Keratinocyte (primary cell): ENCODE results near the gene MCUB. TPM values are rescaled to one million over a fixed set of nuclear protein-coding genes. Genes with fewer than 3 reads are reported as not detected.
A peak's percentile ranks its signal among the peaks of the same experiment; 100 is the strongest.

ENCODE experiments used
- DNase-seq: peaks from one replicate; pipeline ENCODE4 v3.0.0-alpha.2; 2011; ENCODE audit warnings: low read depth, missing footprints, low spot score
- FAIRE-seq: peaks from 2 replicates; lab custom pipeline; 2011; peaks lifted over from hg19 to GRCh38; lab: Jason Lieb, UNC
- H2AFZ ChIP-seq: 2 replicates; pipeline ENCODE4 v1.6.0; 2012; ENCODE audit warnings: low read length, control low read depth, inconsistent platforms; ENCODE audit not compliant: control insufficient read depth
- H3K27ac ChIP-seq: 2 replicates; pipeline ENCODE4 v1.5.1; 2011; ENCODE audit warnings: low read length; ENCODE audit not compliant: control insufficient read depth, insufficient read depth
- H3K27me3 ChIP-seq: 3 replicates; pipeline ENCODE4 v1.6.0; 2011; ENCODE audit warnings: low read length; ENCODE audit not compliant: control insufficient read depth, insufficient read depth; ENCODE audit errors: extremely low read depth
- H3K36me3 ChIP-seq, 2 experiments: 2 replicates in 1 of 2; 3 replicates in 1 of 2; pipeline ENCODE4 v1.5.1; 2011; ENCODE audit warnings: low read length in 2 of 2, mild to moderate bottlenecking in 1 of 2; ENCODE audit not compliant: control insufficient read depth in 2 of 2, insufficient read depth in 2 of 2; ENCODE audit errors: extremely low read depth in 1 of 2
- H3K4me1 ChIP-seq: 3 replicates; pipeline ENCODE4 v1.5.1; 2011; ENCODE audit warnings: low read length; ENCODE audit not compliant: control insufficient read depth, insufficient read depth; ENCODE audit errors: extremely low read depth
- H3K4me2 ChIP-seq: 3 replicates; pipeline ENCODE4 v1.6.0; 2011; ENCODE audit warnings: low read depth, low read length; ENCODE audit not compliant: control insufficient read depth, insufficient read depth; ENCODE audit errors: extremely low read depth
- H3K4me3 ChIP-seq, 3 experiments: fragments of 200-600 bp in 1 of 3; sonication (generic) in 1 of 3; 2 replicates in 2 of 3; 3 replicates in 1 of 3; pipeline ENCODE4 v1.5.1; 2011 to 2016; ENCODE audit warnings: low read length in 3 of 3, mild to moderate bottlenecking in 3 of 3, control low read depth in 2 of 3, inconsistent platforms in 1 of 3, low read depth in 1 of 3, mixed read lengths in 1 of 3, mixed run types in 1 of 3, moderate library complexity in 1 of 3; ENCODE audit not compliant: control insufficient read depth in 2 of 3, insufficient read depth in 2 of 3; ENCODE audit errors: extremely low read depth in 1 of 3
- H3K79me2 ChIP-seq: 2 replicates; pipeline ENCODE4 v1.6.0; 2012; ENCODE audit warnings: low read length; ENCODE audit not compliant: control insufficient read depth, insufficient read depth
- H3K9ac ChIP-seq: 3 replicates; pipeline ENCODE4 v1.6.0; 2011; ENCODE audit warnings: low read length; ENCODE audit not compliant: control insufficient read depth, insufficient read depth; ENCODE audit errors: extremely low read depth
- H3K9me1 ChIP-seq: 3 replicates; pipeline ENCODE4 v1.6.0; 2011; ENCODE audit warnings: low read length; ENCODE audit not compliant: control insufficient read depth, insufficient read depth; ENCODE audit errors: extremely low read depth
- H3K9me3 ChIP-seq: 2 replicates; pipeline ENCODE4 v1.5.1; 2012; ENCODE audit warnings: low read depth, low read length; ENCODE audit not compliant: control insufficient read depth
- H4K20me1 ChIP-seq: 3 replicates; pipeline ENCODE4 v1.6.0; 2011; ENCODE audit warnings: low read length; ENCODE audit not compliant: control insufficient read depth, insufficient read depth; ENCODE audit errors: extremely low read depth
- EZH2 ChIP-seq: IDR thresholded peaks from one replicate; pipeline ENCODE4 v1.6.1; 2012; ENCODE audit warnings: inconsistent platforms, mild to moderate bottlenecking, low read length, moderate library complexity
- dilution Hi-C: fragments of 300-500 bp; cut with MboI; formaldehyde crosslinking; loops from one replicate; pipeline ENCODE4 v1.7.0; 2020; ENCODE audit warnings: low sequenced_read_pairs; ENCODE audit not compliant: extremely low pct_ligation_motif_present
- polyA plus RNA-seq, 5 experiments: library from polyadenylated mRNA; depleted of rRNA in 3 of 5; stranded (reverse) in 3 of 5; stranded (forward) in 1 of 5; unstranded in 1 of 5; fragments of >200 nt; gene quantifications; 1 replicate in 1 of 5; 2 replicates in 3 of 5; 3 replicates in 1 of 5; pipeline versions ENCODE4 v1.2.1 to v1.2.3, GENCODE V29; 2011 to 2012; ENCODE audit warnings: missing spikeins in 2 of 5, low read depth in 1 of 5, low replicate concordance in 1 of 5
- small RNA-seq, 3 experiments: library from RNA; depleted of rRNA; stranded (forward); fragments of <200 nt; gene quantifications; one replicate each; pipeline ENCODE3, GENCODE V24; 2012; ENCODE audit warnings: low read depth in 3 of 3, low replicate concordance in 1 of 3; ENCODE audit not compliant: insufficient read length in 3 of 3
- TF ChIP-seq, protein P1 (sequence below), 3 experiments: IDR thresholded peaks in 1 of 3; conservative IDR thresholded peaks in 1 of 3; optimal IDR thresholded peaks in 1 of 3; 2 replicates in 2 of 3; 3 replicates in 1 of 3; pipeline versions ENCODE3 to v1.5.1; 2011; ENCODE audit warnings: low read length in 3 of 3, mild to moderate bottlenecking in 3 of 3, moderate library complexity in 2 of 3, control low read depth in 1 of 3, inconsistent platforms in 1 of 3; ENCODE audit not compliant: insufficient read depth in 2 of 3; ENCODE audit errors: extremely low read depth in 1 of 3

The MCUB gene
- polyA plus RNA-seq, 1 donor (not counting 4 experiments of a cell fraction or from before 2014, with no cell fraction given): 20.3 TPM

GRCh38 chr4:109733728-109734127 lies 173.7 kb downstream of the MCUB start:
- no peaks in the 10 kb centered on the region for H4K20me1 ChIP-seq
- FAIRE-seq (no peak), DNase-seq (no peak)
- dilution Hi-C loops: no loop called here
- H3K9ac ChIP-seq: no peak overlapping the region
- H3K27ac ChIP-seq: no peak overlapping the region
- H3K27me3 ChIP-seq: no peaks in the 10 kb centered on the region
- H3K4me2 ChIP-seq: no peak overlapping the region
- no peaks in the 10 kb centered on the region for H3K9me3 ChIP-seq
- H3K4me3 ChIP-seq: no peak overlapping the region
- peaks cover 8% of the 10 kb centered on the region for H3K79me2 ChIP-seq
- no peaks in the 10 kb centered on the region for H3K9me1 ChIP-seq
- H3K36me3 ChIP-seq: no peaks in the 10 kb centered on the region
- no peak overlapping the region for H2AFZ ChIP-seq
- peaks cover 4% of the 10 kb centered on the region for H3K4me1 ChIP-seq
- TF ChIP-seq, protein P1, sequence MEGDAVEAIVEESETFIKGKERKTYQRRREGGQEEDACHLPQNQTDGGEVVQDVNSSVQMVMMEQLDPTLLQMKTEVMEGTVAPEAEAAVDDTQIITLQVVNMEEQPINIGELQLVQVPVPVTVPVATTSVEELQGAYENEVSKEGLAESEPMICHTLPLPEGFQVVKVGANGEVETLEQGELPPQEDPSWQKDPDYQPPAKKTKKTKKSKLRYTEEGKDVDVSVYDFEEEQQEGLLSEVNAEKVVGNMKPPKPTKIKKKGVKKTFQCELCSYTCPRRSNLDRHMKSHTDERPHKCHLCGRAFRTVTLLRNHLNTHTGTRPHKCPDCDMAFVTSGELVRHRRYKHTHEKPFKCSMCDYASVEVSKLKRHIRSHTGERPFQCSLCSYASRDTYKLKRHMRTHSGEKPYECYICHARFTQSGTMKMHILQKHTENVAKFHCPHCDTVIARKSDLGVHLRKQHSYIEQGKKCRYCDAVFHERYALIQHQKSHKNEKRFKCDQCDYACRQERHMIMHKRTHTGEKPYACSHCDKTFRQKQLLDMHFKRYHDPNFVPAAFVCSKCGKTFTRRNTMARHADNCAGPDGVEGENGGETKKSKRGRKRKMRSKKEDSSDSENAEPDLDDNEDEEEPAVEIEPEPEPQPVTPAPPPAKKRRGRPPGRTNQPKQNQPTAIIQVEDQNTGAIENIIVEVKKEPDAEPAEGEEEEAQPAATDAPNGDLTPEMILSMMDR (optimal IDR thresholded peaks at IDR 0.05 in 1 of 3, IDR thresholded peaks at IDR 0.05 in 1 of 3, conservative IDR thresholded peaks at IDR 0.05 in 1 of 3; ENCODE audit: extremely low read depth in 1 of 3, insufficient read depth in 2 of 3, low read length in 3 of 3): no peak
- no peak for TF ChIP-seq EZH2

- H3K9me1 ChIP-seq: no peaks in the 10 kb centered on the region
- TF ChIP-seq, protein P1 (optimal IDR thresholded peaks at IDR 0.05 in 1 of 3, IDR thresholded peaks at IDR 0.05 in 1 of 3, conservative IDR thresholded peaks at IDR 0.05 in 1 of 3; ENCODE audit: extremely low read depth in 1 of 3, insufficient read depth in 2 of 3, low read length in 3 of 3): no peak
- TF ChIP-seq EZH2: no peak
- no peak for DNase-seq
- H3K4me2 ChIP-seq: no peak overlapping the region
- H3K9ac ChIP-seq: no peak overlapping the region
- H2AFZ ChIP-seq: no peak overlapping the region
- no peaks in the 10 kb centered on the region for H3K36me3 ChIP-seq
- no peaks in the 10 kb centered on the region for H3K27me3 ChIP-seq
- dilution Hi-C loops: no loop called here
- peak; percentile 5 for FAIRE-seq
- H3K4me1 ChIP-seq: peaks cover under 1% of the 10 kb centered on the region
- H3K27ac ChIP-seq: no peak overlapping the region
- no peak overlapping the region for H3K4me3 ChIP-seq
- no peaks in the 10 kb centered on the region for H4K20me1 ChIP-seq
- no peaks in the 10 kb centered on the region for H3K9me3 ChIP-seq
- no peaks in the 10 kb centered on the region for H3K79me2 ChIP-seq
Measured at GRCh38 chr4:109735566-109736365, 175.7 kb downstream of the MCUB start.

Small RNA genes lying within 50 kb of the gene (small RNA-seq; reads per million reads assigned to genes)
- gene HIGD1AP14: 0 reads per million in 3 experiments

Other genes starting within 250 kb of the MCUB start
- 47.6 to 53.4 TPM (median 50.9 TPM) in 3 replicates for gene SEC24B, start 126.4 kb upstream of the MCUB start, polyA plus RNA-seq
- 44.6 to 52.7 TPM (median 52.0 TPM) in 3 replicates for gene CASP6, start 143.2 kb downstream of the MCUB start, polyA plus RNA-seq
- 14.8 to 80.8 TPM (median 63.7 TPM) in 3 replicates for gene PLA2G12A, start 169.8 kb downstream of the MCUB start, polyA plus RNA-seq
- gene CFI, start 241.8 kb downstream of the MCUB start, polyA plus RNA-seq: not detected in 3 replicates